Glutamatergic neuron (in vitro differentiated cells): ENCODE results near the gene DYNLRB1. TPM values are rescaled to one million over a fixed set of nuclear protein-coding genes. Genes with fewer than 3 reads are reported as not detected.

Source experiments
- DNase-seq: peaks from one replicate; pipeline ENCODE4 v3.0.0; 2022
- H3K27ac Mint-ChIP-seq: one replicate; pipeline ENCODE4 v1.8.0; 2020; ENCODE audit warnings: mild to moderate bottlenecking, mixed read lengths, inconsistent platforms; ENCODE audit not compliant: unreplicated experiment
- H3K27me3 Mint-ChIP-seq: one replicate; pipeline ENCODE4 v1.8.0; 2020; ENCODE audit warnings: mild to moderate bottlenecking, moderate library complexity, mixed read lengths, inconsistent platforms; ENCODE audit not compliant: unreplicated experiment
- H3K36me3 Mint-ChIP-seq: one replicate; pipeline ENCODE4 v1.8.0; 2020; ENCODE audit warnings: mild to moderate bottlenecking, mixed read lengths, inconsistent platforms; ENCODE audit not compliant: unreplicated experiment
- H3K4me1 Mint-ChIP-seq: one replicate; pipeline ENCODE4 v1.8.0; 2020; ENCODE audit warnings: mild to moderate bottlenecking, low read depth, mixed read lengths, inconsistent platforms; ENCODE audit not compliant: unreplicated experiment
- H3K4me3 Mint-ChIP-seq: one replicate; pipeline ENCODE4 v1.8.0; 2020; ENCODE audit warnings: mild to moderate bottlenecking, mixed read lengths, inconsistent platforms; ENCODE audit not compliant: unreplicated experiment
- H3K9me3 Mint-ChIP-seq: one replicate; pipeline ENCODE4 v1.8.0; 2020; ENCODE audit warnings: mild to moderate bottlenecking, moderate library complexity, mixed read lengths, inconsistent platforms; ENCODE audit not compliant: unreplicated experiment
- total RNA-seq: library from RNA; stranded (reverse); fragmentation: NEBNext Ultra II Directional; extraction: Animal tissue kit (Norgen Biotek cat#: 25700); gene quantifications from one replicate; pipeline ENCODE4 v1.2.1, GENCODE V29; 2021; ENCODE audit not compliant: unreplicated experiment
- TF ChIP-seq, protein P1 (sequence below): fragments of 200-600 bp; sonication (generic); IDR thresholded peaks from one replicate; pipeline ENCODE4 v1.5.0; 2021; ENCODE audit not compliant: partially characterized antibody, unreplicated experiment

The DYNLRB1 gene
- total RNA-seq, 1 donor from 2014 or later = 185 TPM

DNA sequence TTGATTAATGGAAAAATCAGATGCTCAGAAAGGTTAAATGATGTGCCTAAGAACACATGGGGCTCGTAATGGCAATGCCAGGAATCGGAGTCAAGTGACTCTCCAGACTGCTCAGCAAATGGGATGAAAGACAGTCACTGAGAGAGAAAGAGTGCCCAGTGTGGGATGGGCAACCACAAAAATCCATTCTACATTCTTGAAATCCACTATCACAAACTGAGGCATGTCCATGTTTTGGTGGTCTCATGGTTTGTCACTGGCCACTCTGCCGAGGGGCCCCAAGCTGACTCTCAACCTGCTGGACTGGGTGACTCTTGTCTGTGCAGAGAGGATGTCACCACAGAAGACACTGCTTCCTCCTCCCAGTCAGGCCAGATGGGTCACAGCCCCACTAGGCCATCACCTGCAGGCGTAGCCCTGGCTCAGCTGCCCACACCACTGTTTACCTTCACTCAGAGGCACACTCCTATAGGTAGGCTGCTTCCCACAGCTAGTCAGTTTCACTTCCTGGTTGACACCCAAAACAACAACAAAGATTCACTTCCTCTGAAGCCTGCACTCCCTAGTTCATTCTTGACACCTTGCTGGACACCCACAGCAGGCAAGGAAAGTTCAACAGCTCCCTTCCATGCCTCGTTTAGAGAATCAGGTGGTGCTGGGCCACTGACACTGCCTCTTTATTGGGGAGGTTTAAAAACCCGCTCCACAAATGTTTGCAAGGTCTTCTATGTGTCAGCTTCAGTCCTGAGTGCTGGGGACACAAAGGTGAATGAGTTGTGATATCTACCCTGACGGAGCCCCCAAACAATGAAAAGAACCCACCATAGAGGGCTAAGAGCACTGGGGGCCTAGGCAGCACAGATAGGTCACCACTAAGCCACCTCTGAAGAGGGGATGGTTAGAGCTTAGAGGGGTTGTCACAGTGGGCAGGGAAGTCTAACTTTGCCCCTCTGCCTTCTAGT is 64.0 kb downstream of the DYNLRB1 start:
- no peaks in the 10 kb centered on the region for H3K9me3 Mint-ChIP-seq
- TF ChIP-seq, protein P1, sequence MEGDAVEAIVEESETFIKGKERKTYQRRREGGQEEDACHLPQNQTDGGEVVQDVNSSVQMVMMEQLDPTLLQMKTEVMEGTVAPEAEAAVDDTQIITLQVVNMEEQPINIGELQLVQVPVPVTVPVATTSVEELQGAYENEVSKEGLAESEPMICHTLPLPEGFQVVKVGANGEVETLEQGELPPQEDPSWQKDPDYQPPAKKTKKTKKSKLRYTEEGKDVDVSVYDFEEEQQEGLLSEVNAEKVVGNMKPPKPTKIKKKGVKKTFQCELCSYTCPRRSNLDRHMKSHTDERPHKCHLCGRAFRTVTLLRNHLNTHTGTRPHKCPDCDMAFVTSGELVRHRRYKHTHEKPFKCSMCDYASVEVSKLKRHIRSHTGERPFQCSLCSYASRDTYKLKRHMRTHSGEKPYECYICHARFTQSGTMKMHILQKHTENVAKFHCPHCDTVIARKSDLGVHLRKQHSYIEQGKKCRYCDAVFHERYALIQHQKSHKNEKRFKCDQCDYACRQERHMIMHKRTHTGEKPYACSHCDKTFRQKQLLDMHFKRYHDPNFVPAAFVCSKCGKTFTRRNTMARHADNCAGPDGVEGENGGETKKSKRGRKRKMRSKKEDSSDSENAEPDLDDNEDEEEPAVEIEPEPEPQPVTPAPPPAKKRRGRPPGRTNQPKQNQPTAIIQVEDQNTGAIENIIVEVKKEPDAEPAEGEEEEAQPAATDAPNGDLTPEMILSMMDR = no peak
- no peak for DNase-seq
- H3K4me1 Mint-ChIP-seq = no peaks in the 10 kb centered on the region
- H3K27me3 Mint-ChIP-seq = no peaks in the 10 kb centered on the region
- H3K36me3 Mint-ChIP-seq = no peaks in the 10 kb centered on the region
- H3K4me3 Mint-ChIP-seq = no peak overlapping the region
- no peak overlapping the region for H3K27ac Mint-ChIP-seq

DNA sequence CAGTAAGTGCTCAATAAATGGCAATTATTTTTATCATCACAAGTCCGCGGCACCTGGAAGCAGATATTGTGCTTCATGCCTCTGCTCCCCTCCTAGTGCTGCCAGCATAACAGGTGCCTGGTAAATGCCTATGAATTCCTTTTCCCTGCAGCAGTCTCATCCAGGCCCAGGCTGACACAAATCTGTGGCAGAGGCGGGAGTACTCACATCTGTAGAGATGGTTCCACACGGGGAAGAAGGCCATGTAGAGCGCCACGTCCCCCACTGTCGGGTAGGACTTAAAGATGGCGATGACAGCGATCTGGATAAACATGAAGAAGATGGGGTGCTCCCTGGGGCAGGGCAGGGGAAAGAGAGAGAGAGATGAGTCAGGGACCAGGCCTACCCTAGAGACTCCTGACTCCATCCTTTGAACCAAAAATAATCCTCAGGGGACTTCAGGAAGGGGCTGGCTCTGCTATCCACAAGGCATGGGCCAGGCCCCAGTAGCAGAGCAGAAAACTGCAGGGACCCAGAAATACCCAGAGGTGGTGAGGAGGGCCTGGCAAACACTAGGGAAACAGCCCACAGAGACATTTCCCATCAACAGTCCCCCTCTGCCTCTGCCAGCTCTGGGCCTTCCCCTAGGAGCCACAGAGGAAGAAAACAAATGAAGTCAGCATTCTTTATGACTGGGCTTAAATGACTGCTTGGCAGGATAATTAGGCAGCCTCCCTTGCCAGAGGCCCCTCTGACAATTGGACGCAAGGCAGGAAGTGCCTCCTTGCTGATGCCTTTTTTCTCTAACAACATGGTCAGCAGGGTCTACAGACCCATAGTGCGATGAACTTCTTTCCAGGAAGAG is 65.3 kb downstream of the DYNLRB1 start:
- no peak overlapping the region for H3K27ac Mint-ChIP-seq
- no peaks in the 10 kb centered on the region for H3K9me3 Mint-ChIP-seq
- no peaks in the 10 kb centered on the region for H3K4me1 Mint-ChIP-seq
- TF ChIP-seq, protein P1 = no peak
- H3K36me3 Mint-ChIP-seq = no peaks in the 10 kb centered on the region
- no peaks in the 10 kb centered on the region for H3K27me3 Mint-ChIP-seq
- no peak overlapping the region for H3K4me3 Mint-ChIP-seq
- no peak for DNase-seq

DNA sequence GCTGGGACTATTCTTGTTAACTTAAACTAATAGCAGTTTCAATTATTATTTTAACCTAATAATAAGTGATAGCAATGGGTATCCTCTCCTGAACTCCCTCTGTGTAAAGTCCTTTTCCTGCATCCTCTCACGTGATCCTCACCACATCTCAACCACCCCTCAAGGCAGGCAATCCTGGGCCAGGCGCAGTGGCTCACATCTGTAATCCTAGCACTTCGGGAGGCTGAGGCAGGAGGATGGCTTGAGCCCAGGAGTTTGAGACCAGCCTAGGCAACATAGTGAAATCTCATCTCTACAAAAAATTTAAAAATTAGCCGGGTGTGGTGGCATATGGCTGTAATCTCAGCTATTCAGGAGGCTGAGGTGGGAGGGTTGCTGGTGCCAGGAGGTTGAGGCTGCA is 66.0 kb downstream of the DYNLRB1 start:
- no peaks in the 10 kb centered on the region for H3K4me1 Mint-ChIP-seq
- H3K27ac Mint-ChIP-seq = no peak overlapping the region
- H3K9me3 Mint-ChIP-seq = no peaks in the 10 kb centered on the region
- no peaks in the 10 kb centered on the region for H3K36me3 Mint-ChIP-seq
- TF ChIP-seq, protein P1 = no peak
- no peak for DNase-seq
- H3K4me3 Mint-ChIP-seq = no peak overlapping the region
- no peaks in the 10 kb centered on the region for H3K27me3 Mint-ChIP-seq

DNA sequence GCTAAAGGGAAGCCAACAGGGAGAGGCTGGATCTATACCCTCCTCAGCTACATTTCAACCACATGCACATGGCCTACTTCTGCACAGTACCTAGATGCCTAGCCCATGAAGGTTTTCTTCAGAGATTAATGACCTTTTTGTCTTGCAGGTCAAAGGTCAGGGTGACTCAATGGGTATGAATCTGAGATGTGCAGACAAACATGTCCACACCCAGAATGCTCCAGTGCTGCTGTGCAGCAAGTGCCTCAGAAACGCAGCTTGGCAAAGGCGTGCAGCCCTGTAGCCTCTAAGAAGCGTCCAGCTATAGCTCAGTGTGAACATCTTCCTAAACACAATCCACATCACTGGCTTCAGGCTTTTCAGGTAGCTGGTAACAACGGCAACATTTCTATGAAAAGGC is 66.7 kb downstream of the DYNLRB1 start:
- Mint-ChIP-seq H3K27ac (no peak overlapping the region), H3K4me1 (no peaks in the 10 kb centered on the region), H3K4me3 (no peak overlapping the region), H3K27me3 (no peaks in the 10 kb centered on the region), H3K36me3 (no peaks in the 10 kb centered on the region), H3K9me3 (peaks cover 1% of the 10 kb centered on the region)
- TF ChIP-seq, protein P1 = no peak
- DNase-seq = no peak
